Astrocyte of the spinal cord (primary cell): ENCODE results near the gene LFNG.
A peak's percentile ranks its signal among the peaks of the same experiment; 100 is the strongest.

Source experiments
- DNase-seq: peaks from one replicate; pipeline ENCODE4 v3.0.0; 2011; ENCODE audit warnings: low read depth, low spot score
- H3K4me3 ChIP-seq: 2 replicates; pipeline ENCODE4 v1.5.1; 2011; ENCODE audit warnings: low read depth, mild to moderate bottlenecking, low read length, moderate library complexity
- CTCF ChIP-seq: IDR thresholded peaks from 2 replicates; pipeline ENCODE4 v1.5.1; 2012; ENCODE audit warnings: low read depth, mild to moderate bottlenecking, low read length, inconsistent platforms
- in situ Hi-C: cut with HindIII; loops from 2 replicates; pipeline ENCODE4 v1.10.0; 2017; ENCODE audit warnings: low sequenced_read_pairs

LFNG gene

GRCh38 chr7:2551418-2551817 is 31.8 kb downstream of the LFNG start:
- H3K4me3 ChIP-seq = no peak overlapping the region
- in situ Hi-C loops = no loop called here
- no peak for TF ChIP-seq CTCF
- DNase-seq = no peak

- DNase-seq = no peak
- in situ Hi-C loops = no loop called here
- TF ChIP-seq CTCF = no peak
- H3K4me3 ChIP-seq = no peak overlapping the region
These were observed 33.5 kb downstream of the LFNG start for GRCh38 chr7:2553108-2553507.

GRCh38 chr7:2553831-2554581 is 34.4 kb downstream of the LFNG start:
- no peak for DNase-seq
- H3K4me3 ChIP-seq = peak overlapping the region; percentile 69
- no peak for TF ChIP-seq CTCF
- in situ Hi-C loops = no loop called here

- DNase-seq = no peak
- in situ Hi-C loops = no loop called here
- H3K4me3 ChIP-seq = peak overlapping the region; percentile 69
- no peak for TF ChIP-seq CTCF
These were observed 35.1 kb downstream of the LFNG start for GRCh38 chr7:2554661-2555111.

- peak; percentile 93 for DNase-seq
- in situ Hi-C loops = no loop called here
- peak within 1 kb of the TSS; percentile 69 for H3K4me3 ChIP-seq
- TF ChIP-seq CTCF = peak; percentile 41
These were observed 35.8 kb downstream of the LFNG start, which contains the start of gene BRAT1 for GRCh38 chr7:2555121-2556052. Gene BRAT1, minus strand, starts transcription at chr7:2555524. Its CDS starts 1,093 bp downstream, at chr7:2554431.

- TF ChIP-seq CTCF = no peak
- peak within 1 kb of the TSS; percentile 57 for H3K4me3 ChIP-seq
- DNase-seq = peak; percentile 91
- in situ Hi-C loops = no loop called here
These were observed 39.2 kb downstream of the LFNG start, which contains the start of gene IQCE for GRCh38 chr7:2558629-2559282. Gene IQCE, plus strand, starts transcription at chr7:2558979. Its CDS starts 203 bp downstream, at chr7:2559182.
